Fibroblast of pulmonary artery (primary cell): ENCODE measurements around the gene GGN.
A peak's percentile ranks its signal among the peaks of the same experiment; 100 is the strongest.

Experiments used
- DNase-seq: peaks from one replicate; pipeline ENCODE4 v3.0.0-alpha.2; 2010; ENCODE audit warnings: low read depth
- H3K4me3 ChIP-seq: replicated peaks from 2 replicates; pipeline ENCODE4 v1.5.1; 2011; ENCODE audit warnings: low read depth, mild to moderate bottlenecking, control low read depth, low read length, moderate library complexity
- CTCF ChIP-seq: IDR thresholded peaks from 2 replicates; pipeline ENCODE4 v1.5.1; 2011; ENCODE audit warnings: mild to moderate bottlenecking, control low read depth, low read length, inconsistent platforms; ENCODE audit errors: missing control alignments

Gene GGN

GRCh38 chr19:38385804-38386257 lies 2.0 kb downstream of the GGN start:
- no peak overlapping the region for H3K4me3 ChIP-seq
- TF ChIP-seq CTCF = no peak
- no peak for DNase-seq

GRCh38 chr19:38385057-38385803 lies 2.6 kb downstream of the GGN start:
- H3K4me3 ChIP-seq = no peak overlapping the region
- no peak for TF ChIP-seq CTCF
- DNase-seq = no peak

GRCh38 chr19:38384209-38385027 lies 3.4 kb downstream of the GGN start:
- no peak for DNase-seq
- no peak overlapping the region for H3K4me3 ChIP-seq
- TF ChIP-seq CTCF = peak; percentile 48

- no peak for TF ChIP-seq CTCF
- H3K4me3 ChIP-seq = no peak overlapping the region
- DNase-seq = no peak
Observed at GRCh38 chr19:38383743-38384142, 4.1 kb downstream of the GGN start.

GRCh38 chr19:38383184-38383583 lies 4.7 kb downstream of the GGN start:
- no peak for TF ChIP-seq CTCF
- DNase-seq = no peak
- no peak overlapping the region for H3K4me3 ChIP-seq

- TF ChIP-seq CTCF = no peak
- no peak for DNase-seq
- H3K4me3 ChIP-seq = no peak overlapping the region
Observed at GRCh38 chr19:38381138-38381537, 6.7 kb downstream of the GGN start.
